SJSA1 (cell line): ENCODE data around the gene PANK3. TPM values are rescaled to one million over a fixed set of nuclear protein-coding genes. Genes with fewer than 3 reads are reported as not detected.
"Not testable (repeated sequence)": the region's sequence is repeated elsewhere in the genome, so short reads cannot be mapped to it uniquely, and the experiment has no call there.

Experiments used
- DNase-seq, 2 experiments: peaks; one replicate each; pipeline ENCODE4 v3.0.0-alpha.2; 2015 to 2020; ENCODE audit warnings: low spot score in 2 of 2, low read depth in 1 of 2
- H3K27ac ChIP-seq: fragments of 250-450 bp; sonication (Bioruptor Pico); 2 replicates; pipeline ENCODE4 v1.5.1; 2020; ENCODE audit warnings: mild to moderate bottlenecking, moderate library complexity
- H3K27me3 ChIP-seq: fragments of 250-450 bp; sonication (Bioruptor Pico); replicated peaks from 2 replicates; pipeline ENCODE4 v1.5.1; 2020; ENCODE audit warnings: mild to moderate bottlenecking, moderate library complexity
- H3K36me3 ChIP-seq: fragments of 250-450 bp; sonication (Bioruptor Pico); 2 replicates; pipeline ENCODE4 v1.5.1; 2020; ENCODE audit warnings: mild to moderate bottlenecking
- H3K4me1 ChIP-seq: fragments of 250-450 bp; sonication (Bioruptor Pico); replicated peaks from 2 replicates; pipeline ENCODE4 v1.6.1; 2021; ENCODE audit warnings: mild to moderate bottlenecking
- H3K4me3 ChIP-seq: fragments of 250-450 bp; sonication (Bioruptor Pico); 2 replicates; pipeline ENCODE4 v1.5.1; 2020; ENCODE audit warnings: mild to moderate bottlenecking
- H3K9me3 ChIP-seq: fragments of 250-450 bp; sonication (Bioruptor Pico); replicated peaks from 2 replicates; pipeline ENCODE4 v1.5.1; 2020; ENCODE audit warnings: mild to moderate bottlenecking
- total RNA-seq: library from RNA; depleted of rRNA; stranded (reverse); fragments of >200 nt; shearing (Covaris generic); gene quantifications from 2 replicates; pipeline ENCODE4 v1.2.3, GENCODE V29; 2014

Gene PANK3
- total RNA-seq, 1 experiment from 2014 or later: 105 TPM

- H3K4me3 ChIP-seq: no peak overlapping the region
- DNase-seq: no peak
- peaks cover 2% of the 10 kb centered on the region; the same call in 1 of the 2 replicates for H3K27me3 ChIP-seq
- no peaks in the 10 kb centered on the region for H3K9me3 ChIP-seq
- H3K27ac ChIP-seq: no peak overlapping the region
- H3K36me3 ChIP-seq: peaks cover 5% of the 10 kb centered on the region
- peaks cover 6% of the 10 kb centered on the region for H3K4me1 ChIP-seq
Measured at GRCh38 chr5:168583742-168584482, 4.7 kb upstream of the PANK3 start.

GRCh38 chr5:168580814-168581469 lies 1.8 kb upstream of the PANK3 start:
- H3K9me3 ChIP-seq, H3K27me3 ChIP-seq, H3K27ac ChIP-seq, H3K4me3 ChIP-seq, H3K4me1 ChIP-seq, DNase-seq: not testable (repeated sequence)
- peaks cover 20% of the 10 kb centered on the region for H3K36me3 ChIP-seq

DNA sequence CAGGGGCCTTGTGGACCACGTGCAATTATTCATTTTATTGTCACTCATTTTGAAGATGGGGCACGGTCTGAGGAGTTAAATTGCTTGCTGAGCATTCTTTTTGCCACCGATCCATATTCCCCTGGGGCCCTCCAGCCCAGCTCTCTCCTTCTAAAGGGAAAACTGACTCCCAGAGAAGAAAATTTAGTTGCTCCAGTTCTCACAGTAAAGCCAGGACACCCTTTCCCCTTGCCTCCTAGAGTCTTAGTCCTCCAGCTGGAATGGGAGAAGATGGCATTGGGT lies 1.0 kb upstream of the PANK3 start:
- H3K27ac ChIP-seq: peak overlapping the region; percentile 53
- H3K36me3 ChIP-seq: peaks cover 22% of the 10 kb centered on the region
- H3K4me3 ChIP-seq: peak overlapping the region; percentile 84
- H3K9me3 ChIP-seq: no peaks in the 10 kb centered on the region
- H3K27me3 ChIP-seq: no peaks in the 10 kb centered on the region; the same call in 1 of the 2 replicates
- peaks cover 9% of the 10 kb centered on the region for H3K4me1 ChIP-seq
- DNase-seq: no peak

- H3K4me3 ChIP-seq: peak overlapping the region; percentile 84
- H3K4me1 ChIP-seq: peaks cover 9% of the 10 kb centered on the region
- peaks cover 23% of the 10 kb centered on the region for H3K36me3 ChIP-seq
- H3K27me3 ChIP-seq: no peaks in the 10 kb centered on the region; the same call in 1 of the 2 replicates
- peak; percentile 100 for DNase-seq
- H3K27ac ChIP-seq: peak overlapping the region; percentile 72
- no peaks in the 10 kb centered on the region for H3K9me3 ChIP-seq
Measured at GRCh38 chr5:168579488-168580226, 489 bp upstream of the PANK3 start.

- H3K27ac ChIP-seq: no peak overlapping the region
- no peak for DNase-seq
Measured at GRCh38 chr5:168578006-168578405, 1.2 kb downstream of the PANK3 start.

DNA sequence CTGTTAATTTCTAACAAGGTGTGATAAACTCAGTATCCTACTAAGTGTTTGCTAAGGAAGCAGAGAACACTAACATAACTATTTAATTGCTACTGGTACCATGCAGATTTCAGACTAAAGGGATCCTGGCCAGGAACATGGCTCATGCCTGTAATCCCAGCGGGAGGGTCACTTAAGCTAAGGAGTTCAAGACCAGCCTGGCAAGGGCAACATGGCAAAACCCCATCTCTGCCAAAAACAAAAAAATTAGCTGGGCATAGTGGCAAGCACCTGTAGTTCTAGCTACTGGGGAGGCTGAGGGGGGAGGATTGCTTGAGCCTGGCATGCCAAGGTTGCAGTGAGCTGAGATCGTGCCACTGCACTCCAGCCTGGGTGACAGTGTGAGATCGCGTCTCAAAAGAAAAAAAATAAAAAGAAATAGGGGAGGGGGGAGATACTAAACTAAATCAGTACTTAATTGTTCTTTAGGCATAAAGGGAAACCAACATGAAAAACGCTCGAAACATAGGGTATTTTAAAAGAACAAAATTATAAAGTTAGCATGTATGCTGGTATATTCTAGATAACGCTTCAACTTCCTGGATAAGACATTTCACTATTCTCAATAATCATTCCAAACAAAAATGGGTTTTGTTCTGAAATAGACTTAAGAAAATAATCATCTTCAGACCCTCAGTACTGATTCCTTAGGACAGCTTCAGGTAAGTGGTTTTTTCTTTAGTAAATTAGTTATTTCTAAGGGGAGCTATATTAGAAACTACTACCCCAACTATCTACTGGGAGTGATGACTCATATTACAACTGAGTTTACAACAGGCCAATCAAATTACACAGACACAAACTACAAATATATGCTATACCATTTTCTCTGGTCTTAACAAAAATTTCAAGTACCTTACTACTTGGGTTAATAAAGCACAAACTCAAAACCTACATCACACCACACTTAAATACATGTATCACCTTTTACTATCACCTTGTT lies 3.5 kb downstream of the PANK3 start:
- peaks cover 26% of the 10 kb centered on the region for H3K36me3 ChIP-seq
- no peak overlapping the region for H3K27ac ChIP-seq
- no peak overlapping the region for H3K4me3 ChIP-seq
- DNase-seq: no peak
- H3K4me1 ChIP-seq: peaks cover 9% of the 10 kb centered on the region
- H3K9me3 ChIP-seq: no peaks in the 10 kb centered on the region
- H3K27me3 ChIP-seq: no peaks in the 10 kb centered on the region

More at GRCh38 chr5:168578006-168578405, 1.2 kb downstream of the PANK3 start:
- H3K4me3 ChIP-seq: peak overlapping the region; percentile 84
- peaks cover 9% of the 10 kb centered on the region for H3K4me1 ChIP-seq
- no peaks in the 10 kb centered on the region for H3K9me3 ChIP-seq
- no peaks in the 10 kb centered on the region for H3K27me3 ChIP-seq
- peaks cover 26% of the 10 kb centered on the region for H3K36me3 ChIP-seq

GRCh38 chr5:168574156-168574555 lies 5.0 kb downstream of the PANK3 start:
- H3K9me3 ChIP-seq, H3K4me3 ChIP-seq: not testable (repeated sequence)

GRCh38 chr5:168573663-168574062 lies 5.5 kb downstream of the PANK3 start:
- H3K36me3 ChIP-seq: peaks cover 22% of the 10 kb centered on the region
- not testable (repeated sequence) for DNase-seq, H3K4me3 ChIP-seq, H3K27me3 ChIP-seq, H3K9me3 ChIP-seq, H3K27ac ChIP-seq, H3K4me1 ChIP-seq

More at GRCh38 chr5:168574156-168574555, 5.0 kb downstream of the PANK3 start:
- H3K27me3 ChIP-seq, H3K27ac ChIP-seq, DNase-seq, H3K4me1 ChIP-seq: not testable (repeated sequence)
- H3K36me3 ChIP-seq: peaks cover 27% of the 10 kb centered on the region

GRCh38 chr5:168570490-168571328 lies 8.5 kb downstream of the PANK3 start:
- Histone ChIP-seq H3K27me3 (no peaks in the 10 kb centered on the region), H3K27ac (no peak overlapping the region), H3K9me3 (no peaks in the 10 kb centered on the region), H3K36me3 (peaks cover 38% of the 10 kb centered on the region), H3K4me1 (no peaks in the 10 kb centered on the region), H3K4me3 (no peak overlapping the region)
- no peak for DNase-seq

DNA sequence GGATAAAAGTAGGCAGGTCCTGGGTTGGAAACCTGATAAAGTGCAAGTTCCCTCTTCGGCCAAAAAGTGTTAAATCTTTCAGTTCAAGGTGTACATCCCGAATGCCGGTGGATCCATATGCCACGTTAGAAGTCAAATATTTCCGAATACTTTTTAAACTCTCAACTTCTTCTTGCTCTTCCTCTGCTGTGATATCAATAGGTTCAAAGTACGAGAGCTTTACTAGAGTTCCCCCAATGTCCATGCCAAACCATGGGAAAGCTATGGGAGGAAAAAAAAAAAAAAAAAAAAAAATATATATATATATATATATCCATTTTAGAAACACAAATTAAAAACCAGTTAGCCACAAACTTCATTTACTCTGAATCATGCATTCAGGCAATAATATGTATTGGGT lies 10.4 kb downstream of the PANK3 start:
- Histone ChIP-seq H3K27ac (no peak overlapping the region), H3K9me3 (no peaks in the 10 kb centered on the region), H3K4me3 (no peak overlapping the region), H3K36me3 (peaks cover 39% of the 10 kb centered on the region), H3K27me3 (no peaks in the 10 kb centered on the region), H3K4me1 (peaks cover 9% of the 10 kb centered on the region; the same call in 1 of the 2 replicates)
- no peak for DNase-seq

DNA sequence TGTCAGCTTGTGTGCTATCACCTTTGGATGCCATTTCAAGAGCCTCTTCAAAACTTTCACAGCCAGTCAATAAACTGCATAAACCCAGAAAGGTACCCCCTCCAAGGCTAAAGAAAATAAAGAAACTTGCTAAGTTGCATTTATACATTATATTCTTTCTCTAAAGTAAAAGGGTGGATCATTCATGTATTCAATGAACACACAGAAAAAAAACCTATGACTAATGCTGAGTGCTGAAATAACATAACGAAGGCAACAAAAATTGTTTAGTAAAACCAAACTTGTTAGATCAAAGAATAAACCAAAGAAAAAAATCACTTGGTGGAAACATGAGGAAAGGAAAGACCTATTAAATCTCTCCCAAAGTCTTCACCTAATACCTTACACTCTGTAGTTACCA lies 15.2 kb downstream of the PANK3 start:
- no peak overlapping the region for H3K4me3 ChIP-seq
- no peak overlapping the region for H3K27ac ChIP-seq
- H3K27me3 ChIP-seq: no peaks in the 10 kb centered on the region
- peaks cover 74% of the 10 kb centered on the region for H3K36me3 ChIP-seq
- no peaks in the 10 kb centered on the region for H3K9me3 ChIP-seq
- DNase-seq: no peak
- H3K4me1 ChIP-seq: peaks cover 19% of the 10 kb centered on the region

DNA sequence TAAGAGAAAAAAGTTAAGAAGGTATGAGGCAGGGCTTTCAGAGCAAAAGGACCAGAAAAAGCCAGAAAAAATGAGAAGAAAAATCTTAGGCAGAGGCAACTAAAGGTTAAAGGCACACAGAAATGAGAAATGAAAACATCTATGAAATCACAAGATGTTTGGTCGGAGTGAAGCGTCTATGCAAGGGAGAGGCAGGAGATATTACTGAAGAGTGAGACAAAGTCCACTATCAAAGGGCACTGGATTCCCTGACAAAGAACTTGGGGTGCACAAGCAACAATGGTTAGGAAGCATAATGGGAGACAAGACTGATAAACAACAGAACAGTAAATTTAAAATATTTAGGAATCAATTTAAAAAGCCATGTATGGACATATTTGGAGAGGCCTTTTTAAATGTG lies 16.9 kb downstream of the PANK3 start:
- Histone ChIP-seq H3K27me3 (no peaks in the 10 kb centered on the region), H3K27ac (no peak overlapping the region; the same call in 1 of the 2 replicates), H3K4me3 (no peak overlapping the region), H3K36me3 (peaks cover 73% of the 10 kb centered on the region), H3K4me1 (peaks cover 19% of the 10 kb centered on the region), H3K9me3 (no peaks in the 10 kb centered on the region)
- DNase-seq: no peak
